H9 (cell line): ENCODE data around the gene IGSF3. TPM values are rescaled to one million over a fixed set of nuclear protein-coding genes. Genes with fewer than 3 reads are reported as not detected.

Experiments used
- DNase-seq: peaks from one replicate; pipeline ENCODE4 v3.0.0-alpha.2; 2017
- H2AFZ ChIP-seq: one replicate; pipeline ENCODE4 v1.6.1; 2013; ENCODE audit warnings: mild to moderate bottlenecking, low read length, control low read depth, moderate library complexity
- H2AK5ac ChIP-seq: 2 replicates; pipeline ENCODE4 v1.6.1; 2013; ENCODE audit warnings: low read length, control low read depth, mixed read lengths; ENCODE audit not compliant: insufficient read length
- H2BK120ac ChIP-seq: one replicate; pipeline ENCODE4 v1.6.1; 2013; ENCODE audit warnings: low read depth, mild to moderate bottlenecking, low read length, control low read depth, inconsistent platforms; ENCODE audit not compliant: poor library complexity, severe bottlenecking
- H2BK12ac ChIP-seq: 2 replicates; pipeline ENCODE4 v1.6.1; 2013; ENCODE audit warnings: low read length, control low read depth, mixed read lengths, low read depth; ENCODE audit not compliant: insufficient read length
- H2BK15ac ChIP-seq: 2 replicates; pipeline ENCODE4 v1.6.1; 2013; ENCODE audit warnings: low read depth, low read length, control low read depth
- H2BK20ac ChIP-seq: one replicate; pipeline ENCODE4 v1.6.1; 2013; ENCODE audit warnings: low read depth, mild to moderate bottlenecking, low read length, control low read depth, inconsistent platforms; ENCODE audit not compliant: poor library complexity, severe bottlenecking
- H2BK5ac ChIP-seq: 2 replicates; pipeline ENCODE4 v1.6.1; 2013; ENCODE audit warnings: low read length, control low read depth, mixed read lengths; ENCODE audit not compliant: insufficient read length
- H3K14ac ChIP-seq: 2 replicates; pipeline ENCODE4 v1.6.1; 2013; ENCODE audit warnings: low read length, control low read depth; ENCODE audit not compliant: insufficient read depth
- H3K18ac ChIP-seq: 2 replicates; pipeline ENCODE4 v1.6.1; 2013; ENCODE audit warnings: low read depth, mild to moderate bottlenecking, mixed read lengths, low read length, control low read depth; ENCODE audit not compliant: insufficient read length
- H3K23ac ChIP-seq: 2 replicates; pipeline ENCODE4 v1.6.1; 2013; ENCODE audit warnings: low read length, control low read depth, mixed read lengths, low read depth; ENCODE audit not compliant: insufficient read length
- H3K23me2 ChIP-seq: 2 replicates; pipeline ENCODE4 v1.6.1; 2013; ENCODE audit warnings: low read depth, mild to moderate bottlenecking, mixed read lengths, low read length, control low read depth; ENCODE audit not compliant: insufficient read length, poor library complexity, severe bottlenecking
- H3K27ac ChIP-seq: 2 replicates; pipeline ENCODE4 v1.5.1; 2013; ENCODE audit warnings: low read length, control low read depth, mixed read lengths, low read depth; ENCODE audit not compliant: insufficient read length
- H3K27me3 ChIP-seq: 2 replicates; pipeline ENCODE4 v1.6.1; 2013; ENCODE audit warnings: low read length, control low read depth, inconsistent platforms; ENCODE audit not compliant: insufficient read depth
- H3K4ac ChIP-seq: 2 replicates; pipeline ENCODE4 v1.6.1; 2013; ENCODE audit warnings: low read depth, mild to moderate bottlenecking, control low read depth, inconsistent platforms, low read length, moderate library complexity
- H3K4me1 ChIP-seq: 2 replicates; pipeline ENCODE4 v1.6.1; 2013; ENCODE audit warnings: low read length, control low read depth, inconsistent platforms; ENCODE audit not compliant: insufficient read depth
- H3K4me2 ChIP-seq: 2 replicates; pipeline ENCODE4 v1.6.1; 2013; ENCODE audit warnings: low read length, control low read depth, mixed read lengths; ENCODE audit not compliant: insufficient read length, insufficient read depth
- H3K56ac ChIP-seq: 2 replicates; pipeline ENCODE4 v1.6.1; 2013; ENCODE audit warnings: low read depth, mild to moderate bottlenecking, mixed read lengths, low read length, control low read depth; ENCODE audit not compliant: insufficient read length
- H3K79me1 ChIP-seq: 2 replicates; pipeline ENCODE4 v1.6.1; 2013; ENCODE audit warnings: low read depth, mild to moderate bottlenecking, moderate library complexity, low read length, control low read depth, inconsistent platforms; ENCODE audit not compliant: insufficient read depth, poor library complexity, severe bottlenecking
- H3K79me2 ChIP-seq: 2 replicates; pipeline ENCODE4 v1.6.1; 2013; ENCODE audit warnings: low read length, control low read depth, inconsistent platforms; ENCODE audit not compliant: insufficient read depth
- H3K9ac ChIP-seq: 2 replicates; pipeline ENCODE4 v1.6.1; 2013; ENCODE audit warnings: low read length, control low read depth, mixed read lengths; ENCODE audit not compliant: insufficient read length; ENCODE audit errors: extremely low read depth
- H3K9me3 ChIP-seq: one replicate; pipeline ENCODE4 v1.6.1; 2013; ENCODE audit warnings: low read depth, low read length, inconsistent platforms; ENCODE audit not compliant: control insufficient read depth
- H3T11ph ChIP-seq: one replicate; pipeline ENCODE4 v1.6.1; 2013; ENCODE audit warnings: mild to moderate bottlenecking, low read length, control low read depth, inconsistent platforms
- H4K20me1 ChIP-seq: one replicate; pipeline ENCODE4 v1.6.1; 2013; ENCODE audit not compliant: control insufficient read depth, insufficient read length, insufficient read depth
- H4K5ac ChIP-seq: 2 replicates; pipeline ENCODE4 v1.6.1; 2013; ENCODE audit warnings: low read depth, mild to moderate bottlenecking, mixed read lengths, low read length, control low read depth; ENCODE audit not compliant: insufficient read length
- H4K8ac ChIP-seq: replicated peaks from 2 replicates; pipeline ENCODE4 v1.6.1; 2013; ENCODE audit warnings: low read length, control low read depth, mixed read lengths, low read depth; ENCODE audit not compliant: insufficient read length
- H4K91ac ChIP-seq: 2 replicates; pipeline ENCODE4 v1.6.1; 2013; ENCODE audit warnings: low read depth, mild to moderate bottlenecking, moderate library complexity, mixed read lengths, low read length, control low read depth; ENCODE audit not compliant: insufficient read length
- H3K27ac Mint-ChIP-seq, 3 experiments: 2 replicates in 2 of 3; 3 replicates in 1 of 3; pipeline ENCODE4 v1.8.0; 2020 to 2021; ENCODE audit warnings: mixed read lengths in 3 of 3, mild to moderate bottlenecking in 1 of 3, moderate library complexity in 1 of 3
- H3K27me3 Mint-ChIP-seq: 2 replicates; pipeline ENCODE4 v1.8.0; 2021; ENCODE audit warnings: low read depth, mild to moderate bottlenecking, moderate library complexity, mixed read lengths
- H3K36me3 Mint-ChIP-seq, 3 experiments: 2 replicates in 2 of 3; 3 replicates in 1 of 3; pipeline ENCODE4 v1.8.0; 2020 to 2021; ENCODE audit warnings: low read depth in 3 of 3, mixed read lengths in 3 of 3; ENCODE audit not compliant: insufficient read depth in 1 of 3
- H3K4me1 Mint-ChIP-seq, 2 experiments: 2 replicates each; pipeline ENCODE4 v1.8.0; 2020; ENCODE audit warnings: mixed read lengths in 2 of 2
- H3K4me3 Mint-ChIP-seq, 2 experiments: 2 replicates in 1 of 2; 3 replicates in 1 of 2; pipeline ENCODE4 v1.8.0; 2020 to 2021; ENCODE audit warnings: mild to moderate bottlenecking in 2 of 2, mixed read lengths in 2 of 2, moderate library complexity in 1 of 2
- H3K9me3 Mint-ChIP-seq, 2 experiments: 2 replicates in 1 of 2; 3 replicates in 1 of 2; pipeline ENCODE4 v1.8.0; 2020; ENCODE audit warnings: mild to moderate bottlenecking in 2 of 2, mixed read lengths in 2 of 2, moderate library complexity in 1 of 2
- WGBS: extraction: QIAGEN DNeasy Blood & Tissue Kit; methylation state at CpG from one replicate; pipeline ENCODE4 v1.1.7; 2013; ENCODE audit warnings: missing lambda C conversion rate, low lambda C conversion rate, mixed read lengths; ENCODE audit not compliant: insufficient read length; ENCODE audit errors: extremely low coverage; 5-methylcytosine and 5-hydroxymethylcytosine counted together
- total RNA-seq: library from RNA; stranded (reverse); gene quantifications from 2 replicates; pipeline ENCODE4 v1.2.1, GENCODE V29; 2021
- TF ChIP-seq, protein P1 (sequence below): fragments of 200-600 bp; sonication (generic); conservative IDR thresholded peaks from 3 replicates; pipeline ENCODE4 v1.8.0; 2021; ENCODE audit warnings: antibody characterized with exemption, mild to moderate bottlenecking

IGSF3 gene
- total RNA-seq, 1 experiment from 2014 or later, result 19.1 TPM

DNA sequence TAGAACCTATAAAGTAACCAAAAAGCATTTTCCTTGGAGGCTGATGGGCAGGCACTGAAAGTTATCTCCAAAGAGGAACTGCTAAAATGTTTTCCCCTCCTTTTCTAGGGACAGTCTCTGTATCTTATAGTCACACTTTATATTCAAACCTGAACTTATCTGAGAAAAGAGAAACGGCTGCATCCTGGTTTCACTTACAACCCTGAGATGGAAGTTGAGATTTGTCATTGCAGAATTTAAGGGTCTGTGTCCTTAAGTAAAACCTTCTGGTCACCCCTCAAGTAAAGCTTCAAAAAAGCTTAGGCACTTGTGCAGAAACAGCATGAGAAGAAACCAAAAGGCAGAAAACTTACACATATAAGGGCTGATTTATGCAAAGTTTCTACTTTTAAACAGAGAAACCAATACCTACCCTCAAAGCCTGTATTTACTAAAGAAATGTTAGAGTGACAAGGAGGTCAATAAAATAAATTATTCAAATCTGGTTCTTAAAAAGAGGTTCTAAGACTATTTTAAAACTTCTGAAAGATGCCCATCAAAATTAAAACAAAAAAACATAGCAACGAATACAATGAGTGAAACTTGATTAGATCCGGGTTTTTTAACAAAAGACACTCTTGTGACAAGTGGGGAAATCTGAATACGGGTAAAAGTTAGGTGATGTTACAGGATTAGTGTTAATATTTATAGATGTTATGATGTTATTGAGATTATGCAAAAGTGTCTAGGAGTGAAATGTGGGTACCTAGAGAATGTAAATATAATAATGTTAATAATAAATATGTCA, 106.6 kb downstream of the IGSF3 start:
- no peak overlapping the region for H3K4me3 Mint-ChIP-seq
- H2BK20ac ChIP-seq, result no peak overlapping the region
- no peak overlapping the region for H3K18ac ChIP-seq
- no peak overlapping the region for H3K4me2 ChIP-seq
- H3T11ph ChIP-seq, result no peak overlapping the region
- H3K14ac ChIP-seq, result no peak overlapping the region
- TF ChIP-seq, protein P1, sequence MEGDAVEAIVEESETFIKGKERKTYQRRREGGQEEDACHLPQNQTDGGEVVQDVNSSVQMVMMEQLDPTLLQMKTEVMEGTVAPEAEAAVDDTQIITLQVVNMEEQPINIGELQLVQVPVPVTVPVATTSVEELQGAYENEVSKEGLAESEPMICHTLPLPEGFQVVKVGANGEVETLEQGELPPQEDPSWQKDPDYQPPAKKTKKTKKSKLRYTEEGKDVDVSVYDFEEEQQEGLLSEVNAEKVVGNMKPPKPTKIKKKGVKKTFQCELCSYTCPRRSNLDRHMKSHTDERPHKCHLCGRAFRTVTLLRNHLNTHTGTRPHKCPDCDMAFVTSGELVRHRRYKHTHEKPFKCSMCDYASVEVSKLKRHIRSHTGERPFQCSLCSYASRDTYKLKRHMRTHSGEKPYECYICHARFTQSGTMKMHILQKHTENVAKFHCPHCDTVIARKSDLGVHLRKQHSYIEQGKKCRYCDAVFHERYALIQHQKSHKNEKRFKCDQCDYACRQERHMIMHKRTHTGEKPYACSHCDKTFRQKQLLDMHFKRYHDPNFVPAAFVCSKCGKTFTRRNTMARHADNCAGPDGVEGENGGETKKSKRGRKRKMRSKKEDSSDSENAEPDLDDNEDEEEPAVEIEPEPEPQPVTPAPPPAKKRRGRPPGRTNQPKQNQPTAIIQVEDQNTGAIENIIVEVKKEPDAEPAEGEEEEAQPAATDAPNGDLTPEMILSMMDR, result no peak
- H3K27ac Mint-ChIP-seq, result no peak overlapping the region
- no peaks in the 10 kb centered on the region for H3K27me3 Mint-ChIP-seq
- no peak overlapping the region for H4K91ac ChIP-seq
- no peak overlapping the region for H2AFZ ChIP-seq
- H4K8ac ChIP-seq, result no peak overlapping the region
- H2BK5ac ChIP-seq, result no peak overlapping the region
- no peak overlapping the region for H2BK15ac ChIP-seq
- peaks cover 11 to 22% (median 21%) of the 10 kb centered on the region in 3 experiments for H3K36me3 Mint-ChIP-seq
- no peak overlapping the region for H3K4ac ChIP-seq
- no peak overlapping the region for H2AK5ac ChIP-seq
- H3K9me3 Mint-ChIP-seq, result peaks cover 20 to 21% of the 10 kb centered on the region in 2 experiments
- no peak overlapping the region for H3K27ac ChIP-seq
- no peaks in the 10 kb centered on the region for H4K20me1 ChIP-seq
- H3K9ac ChIP-seq, result no peak overlapping the region
- H3K79me1 ChIP-seq, result no peaks in the 10 kb centered on the region
- H4K5ac ChIP-seq, result no peak overlapping the region
- H2BK120ac ChIP-seq, result no peak overlapping the region
- peaks cover 0 to 3% of the 10 kb centered on the region in 2 experiments; a peak in 2 of 4 replicates for H3K4me1 Mint-ChIP-seq
- WGBS, result 100% methylated on average over 1 of the region's 4 CpGs
- H3K9me3 ChIP-seq, result no peaks in the 10 kb centered on the region
- no peaks in the 10 kb centered on the region for H3K27me3 ChIP-seq
- no peaks in the 10 kb centered on the region for H3K4me1 ChIP-seq
- H2BK12ac ChIP-seq, result no peak overlapping the region
- no peak for DNase-seq
- no peak overlapping the region for H3K56ac ChIP-seq
- H3K23me2 ChIP-seq, result no peaks in the 10 kb centered on the region
- H3K23ac ChIP-seq, result no peak overlapping the region
- 0 out of 2 replicates have a peak, but pooled peaks cover 2% of the 10 kb centered on the region for H3K79me2 ChIP-seq
